OCI-LY7 (cell line): Measurements from ENCODE around the gene KCTD7.

Experiments
- CTCF ChIP-seq: fragments of 200-600 bp; sonication (generic); conservative IDR thresholded peaks from 2 replicates; pipeline ENCODE4 v1.5.1; 2014; ENCODE audit warnings: mild to moderate bottlenecking, antibody characterized with exemption, low read length, moderate library complexity, mixed read lengths
- EZH2phosphoT487 ChIP-seq: fragments of 200-600 bp; sonication (generic); IDR thresholded peaks from 2 replicates; pipeline ENCODE4 v1.6.1; 2018; ENCODE audit warnings: low read depth, borderline replicate concordance, mild to moderate bottlenecking, mixed run types, antibody characterized with exemption, low read length, moderate library complexity, mixed read lengths

GRCh38 chr7:66627151-66627681 is 1.5 kb upstream of the KCTD7 start:
- TF ChIP-seq CTCF (no peak), EZH2phosphoT487 (no peak)
